Skin of body (tissue), 2 donors: Measurements from ENCODE around the gene RPS5. TPM values are rescaled to one million over a fixed set of nuclear protein-coding genes. Genes with fewer than 3 reads are reported as not detected.

Experiments used
- DNase-seq: peaks from one replicate; lab custom pipeline; 2025; lab: John Stamatoyannopoulos, UW
- total RNA-seq: library from RNA; depleted of rRNA; stranded (reverse); fragments of >200 nt; gene quantifications from one replicate; pipeline ENCODE4 v1.2.3, GENCODE V29; 2014

RPS5 gene
- total RNA-seq, 1 donor from 2014 or later, result 1,739 TPM

GRCh38 chr19:58385313-58385890 is 1.7 kb upstream of the RPS5 start:
- no peak for DNase-seq

- no peak for DNase-seq
Observed at GRCh38 chr19:58385891-58386575, 1.0 kb upstream of the RPS5 start.

GRCh38 chr19:58387338-58388174 is 487 bp downstream of the RPS5 start:
- no peak for DNase-seq

- DNase-seq, result no peak
Observed at GRCh38 chr19:58388175-58388526, 1.1 kb downstream of the RPS5 start.

GRCh38 chr19:58392945-58393724 is 6.1 kb downstream of the RPS5 start:
- DNase-seq, result no peak

- DNase-seq, result no peak
Observed at GRCh38 chr19:58393725-58394033, 6.6 kb downstream of the RPS5 start.

GRCh38 chr19:58394821-58395219 is 7.8 kb downstream of the RPS5 start:
- DNase-seq, result no peak

- no peak for DNase-seq
Observed at GRCh38 chr19:58395220-58395978, 8.3 kb downstream of the RPS5 start, which contains the start of gene RNF225. Gene RNF225, plus strand, starts transcription at chr19:58395656. Its CDS starts 434 bp downstream, at chr19:58396090.

GRCh38 chr19:58395979-58396627 is 9.0 kb downstream of the RPS5 start:
- no peak for DNase-seq

GRCh38 chr19:58396691-58397532 is 9.8 kb downstream of the RPS5 start:
- no peak for DNase-seq

GRCh38 chr19:58397533-58398037 is 10.5 kb downstream of the RPS5 start:
- no peak for DNase-seq

- no peak for DNase-seq
Observed at GRCh38 chr19:58398087-58398486, 11.0 kb downstream of the RPS5 start.

- no peak for DNase-seq
Observed at GRCh38 chr19:58398545-58398944, 11.5 kb downstream of the RPS5 start.

- no peak for DNase-seq
Observed at GRCh38 chr19:58399903-58400302, 12.8 kb downstream of the RPS5 start.

- no peak for DNase-seq
Observed at GRCh38 chr19:58400316-58400915, 13.3 kb downstream of the RPS5 start.

GRCh38 chr19:58400916-58401839 is 14.1 kb downstream of the RPS5 start:
- DNase-seq, result peak; percentile 99

- DNase-seq, result no peak
Observed at GRCh38 chr19:58401840-58402421, 14.9 kb downstream of the RPS5 start.
